ENCODE data around the gene ZKSCAN3. TPM values are rescaled to one million over a fixed set of nuclear protein-coding genes. Genes with fewer than 3 reads are reported as not detected.
"Not testable (repeated sequence)": the region's sequence is repeated elsewhere in the genome, so short reads cannot be mapped to it uniquely, and the experiment has no call there.

Gene ZKSCAN3
- total RNA-seq = 1 to 10 TPM; 2.3 to 3.7 TPM

DNA sequence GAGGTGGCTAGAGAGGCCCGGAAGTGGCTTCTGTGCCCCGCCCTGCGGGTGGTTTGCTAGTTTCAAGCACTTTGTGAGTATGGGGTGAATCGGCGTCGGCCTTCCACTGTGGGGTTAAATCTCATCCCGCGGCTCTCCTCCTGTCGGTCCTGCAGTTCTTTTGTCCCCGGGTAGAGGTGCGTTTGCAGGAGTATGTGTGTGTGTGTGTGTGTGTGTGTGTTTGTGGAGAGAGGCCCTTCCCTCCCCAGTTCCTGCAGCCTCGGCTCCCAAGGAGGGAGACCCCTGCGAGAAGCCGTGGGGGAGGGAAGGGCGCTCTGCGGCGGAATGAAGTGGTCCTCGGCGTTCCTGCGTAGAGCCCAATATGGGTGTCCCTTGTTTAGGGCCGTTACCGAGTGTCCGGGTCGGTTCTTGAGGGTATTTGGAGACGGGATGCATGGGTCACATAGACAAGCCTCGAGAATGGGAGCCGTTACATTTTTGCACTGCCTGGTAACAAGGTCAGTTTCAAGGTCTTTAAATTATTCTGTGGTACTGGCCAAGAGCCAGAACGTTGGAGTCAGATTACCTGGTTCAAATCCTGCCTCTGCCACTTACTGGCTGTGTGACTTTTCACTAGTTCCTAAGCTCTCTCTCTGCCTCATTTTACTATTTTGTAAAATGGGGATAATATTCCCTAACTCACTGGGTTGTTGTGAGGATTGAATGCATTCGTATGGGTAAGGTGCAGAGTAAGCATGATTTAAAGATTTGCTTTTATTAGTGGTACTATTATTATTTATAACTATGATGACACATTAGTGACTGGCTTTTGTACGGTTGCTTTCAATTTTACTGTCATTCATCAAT is at the start of gene ZKSCAN3:
Gene ZKSCAN3, plus strand, starts transcription at position 56 of the 846 bp plus-strand sequence. CDS start 9,640 bp downstream, outside the sequence.
- Histone ChIP-seq H3K4me1 (peaks cover 0 to 22% of the 10 kb centered on the region in 2 donors), H3K36me3 (no peaks in the 10 kb centered on the region), H3K9me3 (no peaks in the 10 kb centered on the region), H3K27me3 (no peaks in the 10 kb centered on the region), H3K4me3 (peak within 1 kb of the TSS; percentile 80 to 81), H3K27ac (peak within 1 kb of the TSS; percentile 77 to 78)
- peak; percentile 87 for DNase-seq (ENCODE audit: low spot score)
- TF ChIP-seq, protein P1, sequence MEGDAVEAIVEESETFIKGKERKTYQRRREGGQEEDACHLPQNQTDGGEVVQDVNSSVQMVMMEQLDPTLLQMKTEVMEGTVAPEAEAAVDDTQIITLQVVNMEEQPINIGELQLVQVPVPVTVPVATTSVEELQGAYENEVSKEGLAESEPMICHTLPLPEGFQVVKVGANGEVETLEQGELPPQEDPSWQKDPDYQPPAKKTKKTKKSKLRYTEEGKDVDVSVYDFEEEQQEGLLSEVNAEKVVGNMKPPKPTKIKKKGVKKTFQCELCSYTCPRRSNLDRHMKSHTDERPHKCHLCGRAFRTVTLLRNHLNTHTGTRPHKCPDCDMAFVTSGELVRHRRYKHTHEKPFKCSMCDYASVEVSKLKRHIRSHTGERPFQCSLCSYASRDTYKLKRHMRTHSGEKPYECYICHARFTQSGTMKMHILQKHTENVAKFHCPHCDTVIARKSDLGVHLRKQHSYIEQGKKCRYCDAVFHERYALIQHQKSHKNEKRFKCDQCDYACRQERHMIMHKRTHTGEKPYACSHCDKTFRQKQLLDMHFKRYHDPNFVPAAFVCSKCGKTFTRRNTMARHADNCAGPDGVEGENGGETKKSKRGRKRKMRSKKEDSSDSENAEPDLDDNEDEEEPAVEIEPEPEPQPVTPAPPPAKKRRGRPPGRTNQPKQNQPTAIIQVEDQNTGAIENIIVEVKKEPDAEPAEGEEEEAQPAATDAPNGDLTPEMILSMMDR (IDR thresholded peaks at IDR 0.05) = no peak

DNA sequence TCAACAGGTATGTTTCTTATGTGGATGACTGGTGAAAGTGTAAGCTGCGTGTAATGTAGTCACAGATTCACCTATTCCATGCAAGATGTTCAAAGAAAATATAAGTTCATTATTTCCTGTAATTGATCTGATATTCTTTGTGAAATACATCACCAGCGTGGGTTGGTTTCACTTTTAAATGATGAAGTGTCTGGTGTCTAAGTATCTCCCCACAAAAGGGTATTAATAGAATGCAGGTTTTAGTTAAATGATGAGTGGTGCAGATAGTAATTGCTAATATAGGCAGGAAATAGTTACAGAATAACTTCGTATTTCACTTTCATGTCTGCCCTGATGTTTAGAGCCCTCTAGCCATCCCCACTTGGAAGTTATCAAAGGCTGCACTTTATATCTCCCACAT is 46.2 kb upstream of the ZKSCAN3 start:
- Histone ChIP-seq H3K4me1 (no peaks in the 10 kb centered on the region), H3K4me3 (no peak overlapping the region), H3K9me3 (no peaks in the 10 kb centered on the region), H3K27me3 (no peaks in the 10 kb centered on the region), H3K36me3 (no peaks in the 10 kb centered on the region), H3K27ac (no peak overlapping the region)
- no peak for DNase-seq (ENCODE audit: low spot score)
- TF ChIP-seq, protein P1 (IDR thresholded peaks at IDR 0.05) = no peak

DNA sequence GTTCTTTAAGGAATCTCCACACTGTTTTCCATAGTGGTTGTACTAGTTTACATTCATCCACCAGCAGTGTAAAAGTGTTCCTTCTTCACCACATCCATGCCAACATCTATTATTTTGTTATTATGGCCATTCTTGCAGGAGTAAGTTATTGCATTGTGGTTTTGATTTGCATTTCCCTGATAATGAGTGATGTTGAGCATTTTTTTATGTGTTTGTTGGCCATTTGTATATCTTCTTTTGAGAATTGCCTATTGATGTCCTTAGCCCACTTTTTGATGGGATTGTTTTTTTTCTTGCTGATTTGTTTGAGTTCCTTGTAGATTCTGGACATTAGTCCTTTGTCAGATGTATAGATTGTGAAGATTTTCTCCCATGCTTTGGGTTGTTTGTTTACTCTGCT is 43.4 kb upstream of the ZKSCAN3 start:
- H3K4me1 ChIP-seq; H3K36me3 ChIP-seq; H3K27ac ChIP-seq; H3K9me3 ChIP-seq; H3K27me3 ChIP-seq; DNase-seq (ENCODE audit: low spot score); H3K4me3 ChIP-seq: not testable (repeated sequence)

DNA sequence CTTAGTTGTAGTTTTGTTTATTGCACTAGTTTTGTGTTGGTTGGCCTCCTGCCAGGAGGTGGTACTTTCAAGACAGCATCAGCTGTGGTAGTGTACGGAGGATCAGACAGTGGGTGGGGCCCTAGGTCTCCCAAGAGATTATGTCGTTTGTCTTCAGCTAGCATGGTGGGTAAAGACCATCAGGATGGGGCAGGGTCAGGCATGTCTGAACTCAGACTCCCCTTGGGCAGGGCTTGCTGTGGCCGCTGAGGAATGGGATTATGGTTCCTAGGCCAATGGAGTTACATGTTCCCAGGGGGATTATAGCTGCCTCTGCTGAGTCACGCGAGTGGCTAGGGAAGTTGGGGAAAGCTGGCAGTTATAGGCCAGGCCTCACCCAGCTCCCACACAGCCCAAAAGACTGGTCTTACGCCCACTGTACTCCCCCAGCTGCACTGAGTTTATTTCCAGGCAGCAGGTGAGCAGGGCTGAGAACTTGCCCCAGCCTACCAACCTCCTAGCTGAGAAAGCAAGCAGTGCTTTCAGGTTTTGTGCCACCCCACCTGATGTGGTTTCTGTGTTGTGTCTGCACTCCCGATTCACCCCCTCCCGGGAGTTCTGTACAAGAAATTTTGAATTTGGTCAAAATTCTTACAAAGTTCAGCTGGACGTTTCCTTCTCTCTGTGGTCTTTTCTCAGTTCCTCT is 38.5 kb upstream of the ZKSCAN3 start:
- no peaks in the 10 kb centered on the region for H3K9me3 ChIP-seq
- TF ChIP-seq, protein P1 (IDR thresholded peaks at IDR 0.05) = no peak
- no peaks in the 10 kb centered on the region for H3K36me3 ChIP-seq
- DNase-seq (ENCODE audit: low spot score) = no peak
- H3K27ac ChIP-seq = no peak overlapping the region
- no peaks in the 10 kb centered on the region for H3K27me3 ChIP-seq
- no peak overlapping the region for H3K4me3 ChIP-seq
- H3K4me1 ChIP-seq = no peaks in the 10 kb centered on the region

DNA sequence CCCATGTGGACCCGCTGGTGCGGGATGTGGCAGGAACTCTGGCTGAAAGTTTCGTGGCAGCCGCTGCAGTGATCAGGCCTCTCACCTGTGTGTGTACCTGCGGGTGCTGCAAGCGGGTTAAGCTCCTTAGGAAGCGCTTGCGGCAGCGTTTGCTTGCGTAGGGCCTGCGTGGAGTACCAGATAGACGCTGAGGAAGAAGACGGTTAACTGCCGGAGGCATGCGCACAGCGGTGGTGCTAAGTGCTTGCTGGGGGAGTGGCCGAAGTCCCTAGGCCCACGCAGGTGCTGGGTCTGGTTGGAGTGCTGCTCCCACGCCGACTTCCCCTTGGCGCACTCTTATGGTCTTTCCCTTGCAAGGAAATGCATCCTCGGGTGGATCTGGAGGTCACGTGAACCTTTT is 36.8 kb upstream of the ZKSCAN3 start:
- no peak for DNase-seq (ENCODE audit: low spot score)
- TF ChIP-seq, protein P1 (IDR thresholded peaks at IDR 0.05) = no peak
- Histone ChIP-seq H3K4me3 (no peak overlapping the region), H3K27me3 (no peaks in the 10 kb centered on the region), H3K9me3 (no peaks in the 10 kb centered on the region), H3K36me3 (no peaks in the 10 kb centered on the region), H3K27ac (no peak overlapping the region), H3K4me1 (no peaks in the 10 kb centered on the region)

DNA sequence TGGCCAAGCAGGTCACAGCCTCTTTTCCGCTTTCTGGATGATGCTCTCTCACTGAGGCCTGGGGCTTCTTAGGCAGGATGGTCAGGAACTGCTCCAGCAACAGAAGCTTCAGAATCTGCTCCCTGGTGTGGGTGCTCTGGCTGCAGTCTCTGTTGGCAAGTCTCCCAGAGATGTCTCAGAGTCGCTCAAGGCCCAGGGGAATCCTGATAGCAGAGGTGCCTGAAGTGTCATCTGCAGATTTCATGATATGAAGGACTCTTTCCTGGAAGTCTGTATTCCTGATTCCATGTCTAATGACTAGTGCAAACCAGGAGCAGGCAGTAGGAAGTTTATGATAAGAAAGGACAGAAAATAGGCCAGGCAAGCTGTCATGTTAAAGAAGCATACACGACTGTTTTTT is 34.1 kb upstream of the ZKSCAN3 start:
- Histone ChIP-seq H3K27me3 (no peaks in the 10 kb centered on the region), H3K27ac (no peak overlapping the region), H3K9me3 (peaks cover 0 to 3% of the 10 kb centered on the region in 2 donors), H3K4me1 (no peaks in the 10 kb centered on the region), H3K4me3 (no peak overlapping the region), H3K36me3 (no peaks in the 10 kb centered on the region)
- TF ChIP-seq, protein P1 (IDR thresholded peaks at IDR 0.05) = no peak
- no peak for DNase-seq (ENCODE audit: low spot score)

DNA sequence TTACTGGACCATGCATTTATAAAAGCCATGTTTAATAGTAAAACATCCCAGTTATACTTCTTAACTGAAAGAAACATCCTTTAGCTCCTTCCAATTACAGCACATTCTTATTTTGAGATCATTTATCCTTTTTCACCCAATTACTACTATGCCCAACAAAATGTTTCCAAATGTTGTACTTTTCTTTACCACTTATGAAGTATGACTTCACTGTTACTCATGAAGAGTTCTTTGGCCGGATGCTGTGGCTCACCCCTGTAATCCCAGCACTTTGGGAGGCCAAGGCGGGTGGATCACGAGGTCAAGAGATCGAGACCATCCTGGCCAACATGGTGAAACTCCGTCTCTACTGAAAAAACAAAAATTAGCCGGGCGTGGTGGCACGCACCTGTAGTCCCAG is 31.9 kb upstream of the ZKSCAN3 start:
- H3K27ac ChIP-seq; H3K9me3 ChIP-seq; H3K4me3 ChIP-seq; H3K36me3 ChIP-seq; H3K27me3 ChIP-seq; H3K4me1 ChIP-seq; DNase-seq (ENCODE audit: low spot score): not testable (repeated sequence)
